Osteoblast (primary cell): Measurements from ENCODE around the gene CLEC12A. TPM values are rescaled to one million over a fixed set of nuclear protein-coding genes. Genes with fewer than 3 reads are reported as not detected.
A peak's percentile ranks its signal among the peaks of the same experiment; 100 is the strongest.

Source experiments
- DNase-seq: peaks from one replicate; pipeline ENCODE4 v3.0.0; 2011; ENCODE audit warnings: low spot score, mixed read lengths; ENCODE audit not compliant: insufficient read length; ENCODE audit errors: missing footprints
- H2AFZ ChIP-seq: 2 replicates; pipeline ENCODE4 v1.6.0; 2011; ENCODE audit warnings: mild to moderate bottlenecking, low read length
- H3K27ac ChIP-seq: 2 replicates; pipeline ENCODE4 v1.5.1; 2011; ENCODE audit warnings: mild to moderate bottlenecking, low read depth, low read length, moderate library complexity
- H3K27me3 ChIP-seq: 2 replicates; pipeline ENCODE4 v1.6.0; 2012; ENCODE audit warnings: mild to moderate bottlenecking, control low read depth, inconsistent platforms, low read length, moderate library complexity; ENCODE audit not compliant: insufficient read depth
- H3K36me3 ChIP-seq: 2 replicates; pipeline ENCODE4 v1.5.1; 2011; ENCODE audit warnings: mild to moderate bottlenecking, low read length, control low read depth, moderate library complexity; ENCODE audit not compliant: insufficient read depth
- H3K4me1 ChIP-seq: 2 replicates; pipeline ENCODE4 v1.5.1; 2011; ENCODE audit warnings: mild to moderate bottlenecking, low read length, control low read depth, moderate library complexity; ENCODE audit not compliant: insufficient read depth
- H3K4me2 ChIP-seq: 2 replicates; pipeline ENCODE4 v1.6.0; 2011; ENCODE audit warnings: mild to moderate bottlenecking, low read length; ENCODE audit not compliant: insufficient read depth
- H3K4me3 ChIP-seq: fragments of 200-600 bp; sonication (generic); 3 replicates; pipeline ENCODE4 v1.5.1; 2012; ENCODE audit warnings: mild to moderate bottlenecking, low read length, inconsistent platforms; ENCODE audit not compliant: insufficient read depth
- H3K79me2 ChIP-seq: 2 replicates; pipeline ENCODE4 v1.6.0; 2012; ENCODE audit warnings: mild to moderate bottlenecking, low read length, control low read depth, inconsistent platforms; ENCODE audit not compliant: insufficient read depth
- H3K9me3 ChIP-seq: 2 replicates; pipeline ENCODE4 v1.5.1; 2011; ENCODE audit warnings: low read depth, low read length, control low read depth
- H4K20me1 ChIP-seq: 2 replicates; pipeline ENCODE4 v1.6.0; 2012; ENCODE audit warnings: mild to moderate bottlenecking, low read length, control low read depth; ENCODE audit not compliant: insufficient read depth
- CTCF ChIP-seq: IDR thresholded peaks from 2 replicates; pipeline ENCODE4 v1.5.1; 2011; ENCODE audit warnings: mild to moderate bottlenecking, low read depth, low read length, moderate library complexity; ENCODE audit errors: extremely low read depth
- total RNA-seq: library from RNA; depleted of rRNA; stranded (reverse); fragments of >200 nt; gene quantifications from 2 replicates; pipeline ENCODE4 v1.2.3, GENCODE V29; 2012

Gene CLEC12A
- total RNA-seq, 1 donor: 0.72 TPM

DNA sequence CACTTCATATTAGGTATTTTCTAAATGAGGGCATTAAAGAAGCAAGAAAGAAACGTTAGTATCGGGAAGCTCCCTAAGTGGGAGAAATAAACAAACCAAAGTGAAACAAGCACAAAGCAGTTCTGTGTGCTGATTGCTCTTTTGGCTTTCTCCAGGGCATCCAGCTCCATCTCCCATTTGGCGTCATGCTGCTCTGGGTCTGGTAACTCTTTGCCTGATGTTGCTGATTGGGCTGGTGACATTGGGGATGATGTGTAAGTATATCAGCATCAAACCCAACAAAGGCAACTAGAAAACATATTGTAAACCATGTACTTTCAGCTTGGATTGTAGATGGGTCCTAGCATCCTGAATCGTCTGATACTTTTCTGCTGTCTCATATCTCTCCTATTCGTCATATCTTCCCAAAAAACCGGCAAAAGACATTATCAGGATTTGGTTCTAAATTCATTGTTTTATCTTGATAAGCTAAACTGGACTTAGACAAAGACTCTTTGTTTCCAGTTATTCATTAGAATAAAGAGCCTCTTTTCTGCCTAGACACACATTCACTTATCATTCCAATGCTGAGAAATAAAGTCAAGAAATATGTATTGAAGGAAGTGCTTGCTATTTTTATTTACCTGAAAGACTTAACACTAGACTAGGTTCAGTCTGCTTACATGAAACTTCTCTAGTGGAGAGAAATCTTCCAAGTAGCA, 41.6 kb downstream of the CLEC12A start:
- Histone ChIP-seq H4K20me1 (no peaks in the 10 kb centered on the region), H2AFZ (peak overlapping the region; percentile 23), H3K4me2 (no peak overlapping the region), H3K36me3 (no peaks in the 10 kb centered on the region), H3K9me3 (no peaks in the 10 kb centered on the region), H3K27ac (no peak overlapping the region), H3K27me3 (no peaks in the 10 kb centered on the region), H3K4me1 (no peaks in the 10 kb centered on the region), H3K4me3 (no peak overlapping the region), H3K79me2 (no peaks in the 10 kb centered on the region)
- TF ChIP-seq CTCF: no peak
- DNase-seq: no peak

DNA sequence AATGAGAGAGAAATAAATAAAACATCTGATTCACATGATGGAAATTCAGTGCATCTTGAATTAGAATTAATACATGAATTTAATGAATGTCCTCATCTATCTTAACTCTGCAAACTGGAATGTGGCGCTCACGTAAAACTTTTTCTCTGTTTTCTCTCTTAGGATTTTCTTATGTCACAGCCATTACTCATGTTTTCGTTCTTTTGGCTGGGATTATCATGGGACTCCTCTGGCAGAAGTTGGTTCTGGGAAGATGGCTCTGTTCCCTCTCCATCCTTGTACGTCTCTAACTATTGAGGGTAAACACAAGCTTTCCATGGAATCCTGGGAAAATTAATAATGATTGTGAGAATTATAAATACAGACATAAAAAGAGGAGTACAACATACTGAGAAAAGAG, 44.2 kb downstream of the CLEC12A start:
- Histone ChIP-seq H4K20me1 (no peaks in the 10 kb centered on the region), H3K9me3 (no peaks in the 10 kb centered on the region), H2AFZ (no peak overlapping the region), H3K36me3 (no peaks in the 10 kb centered on the region), H3K4me3 (no peak overlapping the region), H3K27me3 (no peaks in the 10 kb centered on the region), H3K4me2 (no peak overlapping the region), H3K4me1 (no peaks in the 10 kb centered on the region), H3K27ac (no peak overlapping the region), H3K79me2 (no peaks in the 10 kb centered on the region)
- no peak for DNase-seq
- no peak for TF ChIP-seq CTCF

GRCh38 chr12:10016881-10017280, 45.7 kb downstream of the CLEC12A start:
- Histone ChIP-seq H3K4me2 (no peak overlapping the region), H3K9me3 (no peaks in the 10 kb centered on the region), H4K20me1 (no peaks in the 10 kb centered on the region), H3K4me1 (no peaks in the 10 kb centered on the region), H3K27ac (no peak overlapping the region), H3K79me2 (no peaks in the 10 kb centered on the region), H3K27me3 (no peaks in the 10 kb centered on the region), H3K4me3 (no peak overlapping the region), H2AFZ (no peak overlapping the region), H3K36me3 (no peaks in the 10 kb centered on the region)
- no peak for DNase-seq
- no peak for TF ChIP-seq CTCF

- no peaks in the 10 kb centered on the region for H3K27me3 ChIP-seq
- no peak for TF ChIP-seq CTCF
- H3K4me3 ChIP-seq: no peak overlapping the region
- H3K9me3 ChIP-seq: no peaks in the 10 kb centered on the region
- H4K20me1 ChIP-seq: no peaks in the 10 kb centered on the region
- no peak overlapping the region for H2AFZ ChIP-seq
- no peaks in the 10 kb centered on the region for H3K4me1 ChIP-seq
- no peaks in the 10 kb centered on the region for H3K79me2 ChIP-seq
- no peak overlapping the region for H3K27ac ChIP-seq
- H3K4me2 ChIP-seq: no peak overlapping the region
- peak; percentile 92 for DNase-seq
- H3K36me3 ChIP-seq: no peaks in the 10 kb centered on the region
Observed at GRCh38 chr12:10018386-10018785, 47.2 kb downstream of the CLEC12A start.
